HG03045 (cell line): ENCODE measurements around the gene SLC25A38.
"Not testable (repeated sequence)": the region's sequence is repeated elsewhere in the genome, so short reads cannot be mapped to it uniquely, and the experiment has no call there.

Experiments used
- ATAC-seq: cut with Tn5 transposase; IDR thresholded peaks from one replicate; pipeline ENCODE4 v1.9.1; 2021; ENCODE audit warnings: mild to moderate bottlenecking, moderate library complexity; ENCODE audit not compliant: unreplicated experiment

SLC25A38 gene, protein sequence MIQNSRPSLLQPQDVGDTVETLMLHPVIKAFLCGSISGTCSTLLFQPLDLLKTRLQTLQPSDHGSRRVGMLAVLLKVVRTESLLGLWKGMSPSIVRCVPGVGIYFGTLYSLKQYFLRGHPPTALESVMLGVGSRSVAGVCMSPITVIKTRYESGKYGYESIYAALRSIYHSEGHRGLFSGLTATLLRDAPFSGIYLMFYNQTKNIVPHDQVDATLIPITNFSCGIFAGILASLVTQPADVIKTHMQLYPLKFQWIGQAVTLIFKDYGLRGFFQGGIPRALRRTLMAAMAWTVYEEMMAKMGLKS

DNA sequence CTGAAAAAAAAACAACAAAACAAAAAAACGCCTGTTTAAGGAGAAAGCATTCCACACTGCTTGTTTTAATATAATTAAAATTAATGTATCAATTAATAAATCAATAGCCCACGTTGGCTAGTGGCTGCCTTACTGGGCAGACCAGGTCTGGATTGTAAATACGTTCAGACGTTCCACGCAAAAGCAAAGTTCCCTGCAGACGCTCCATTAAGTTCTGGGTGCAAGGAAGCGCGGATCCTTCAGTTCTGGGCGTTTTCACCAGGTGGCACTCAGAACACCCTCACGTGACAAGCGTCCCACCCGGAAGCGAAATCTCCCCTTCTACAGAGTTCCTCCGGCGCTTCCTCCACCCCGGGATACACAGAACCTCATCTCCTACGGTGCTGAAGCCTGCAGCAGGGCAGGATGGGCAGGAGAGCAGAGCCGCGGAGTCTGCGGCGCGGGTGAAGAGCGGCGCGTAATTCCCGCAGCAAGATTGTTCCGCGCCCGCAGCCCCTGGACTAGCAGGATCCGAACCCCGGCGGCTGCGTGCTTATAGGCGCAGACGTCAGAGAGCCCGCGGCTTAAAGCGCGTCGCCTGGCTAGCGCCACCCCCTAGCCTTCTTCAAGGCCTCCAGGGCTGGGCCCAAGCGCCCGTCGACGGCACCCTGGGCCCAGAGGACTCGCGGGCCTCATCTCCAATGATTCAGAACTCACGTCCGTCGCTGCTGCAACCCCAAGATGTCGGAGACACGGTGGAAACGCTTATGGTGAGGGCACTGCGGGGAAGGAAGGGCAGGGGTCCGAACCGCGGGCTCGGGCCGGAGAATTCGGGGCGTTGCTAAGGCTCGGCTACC is at the start of gene SLC25A38:
TSS of gene SLC25A38 (plus strand) at position 326 of the 836 bp plus-strand sequence. CDS start at position 681, 355 bp downstream.
- peak; percentile 76 for ATAC-seq

DNA sequence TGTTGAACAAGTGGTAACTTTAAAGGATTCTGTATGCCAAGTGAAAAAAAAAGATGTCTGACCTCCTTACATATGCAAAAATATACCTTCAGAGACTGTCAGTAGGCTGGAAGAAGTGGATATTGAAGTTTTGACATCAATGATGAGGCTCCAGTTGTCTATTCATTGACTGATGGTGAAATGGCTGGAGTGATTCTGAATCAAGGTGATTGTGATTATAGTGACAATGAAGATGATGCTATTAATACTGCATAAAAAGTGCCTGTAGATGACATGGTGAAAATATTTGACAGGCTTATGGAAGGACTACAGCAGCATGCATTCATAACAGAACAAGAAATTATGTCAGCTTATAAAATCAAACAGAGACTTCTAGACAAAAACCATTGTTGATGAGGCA is 49.6 kb upstream of the SLC25A38 start:
- ATAC-seq = no peak

DNA sequence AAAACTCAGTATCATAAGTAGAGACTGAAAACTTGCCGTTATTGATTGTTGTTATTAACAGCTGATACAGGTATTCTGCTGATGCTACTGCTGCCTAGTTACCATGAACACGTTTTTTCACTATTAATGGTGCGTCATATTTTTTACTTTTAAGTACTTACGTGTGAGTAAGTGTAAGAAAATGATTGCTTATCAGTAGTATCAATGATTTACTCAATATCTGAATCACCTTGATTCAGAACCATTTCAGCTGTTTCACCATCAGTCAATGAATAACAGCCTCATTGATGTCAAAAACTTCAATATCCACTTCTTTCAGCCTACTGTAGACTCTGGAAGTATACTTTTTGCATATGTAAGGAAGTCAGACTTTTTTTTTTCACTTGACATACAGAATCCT is 49.0 kb upstream of the SLC25A38 start:
- no peak for ATAC-seq

DNA sequence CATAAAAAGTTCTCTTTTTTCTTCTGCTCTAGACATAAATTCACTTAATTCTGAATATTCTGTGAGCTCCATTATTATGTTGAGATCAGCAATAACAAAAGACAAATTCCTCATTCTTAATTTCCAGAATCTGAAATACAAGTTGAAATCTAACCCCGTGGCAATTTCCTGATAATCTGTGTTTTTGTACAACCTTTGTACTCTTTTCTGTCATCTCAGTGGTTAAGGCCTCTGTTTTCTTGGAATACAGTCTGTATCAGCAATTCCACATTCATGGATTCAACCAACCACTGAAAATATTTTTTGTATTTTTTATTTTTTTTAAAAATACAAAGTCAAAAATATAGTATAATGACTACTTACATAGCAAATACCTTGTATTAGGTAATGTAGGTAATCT is 45.0 kb upstream of the SLC25A38 start:
- ATAC-seq = no peak

DNA sequence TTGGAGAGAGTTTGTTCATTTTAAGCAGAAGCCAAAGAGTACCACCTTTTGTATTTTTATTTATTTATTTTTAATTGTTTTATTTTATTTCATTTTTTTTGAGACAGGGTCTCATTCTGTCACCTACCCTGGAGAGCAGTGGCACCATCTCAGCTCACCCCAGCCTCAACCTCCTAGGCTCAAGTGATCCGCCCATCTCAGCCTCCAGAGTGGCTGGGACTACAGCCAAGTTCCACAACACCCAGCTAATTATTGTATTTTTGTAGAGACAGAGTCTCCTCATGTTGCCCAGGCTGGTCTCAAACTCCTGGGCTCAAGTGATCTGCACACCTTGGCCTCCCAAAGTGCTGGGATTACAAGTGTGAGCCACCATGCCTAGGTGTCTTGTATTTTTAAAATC is 44.1 kb upstream of the SLC25A38 start:
- no peak for ATAC-seq

DNA sequence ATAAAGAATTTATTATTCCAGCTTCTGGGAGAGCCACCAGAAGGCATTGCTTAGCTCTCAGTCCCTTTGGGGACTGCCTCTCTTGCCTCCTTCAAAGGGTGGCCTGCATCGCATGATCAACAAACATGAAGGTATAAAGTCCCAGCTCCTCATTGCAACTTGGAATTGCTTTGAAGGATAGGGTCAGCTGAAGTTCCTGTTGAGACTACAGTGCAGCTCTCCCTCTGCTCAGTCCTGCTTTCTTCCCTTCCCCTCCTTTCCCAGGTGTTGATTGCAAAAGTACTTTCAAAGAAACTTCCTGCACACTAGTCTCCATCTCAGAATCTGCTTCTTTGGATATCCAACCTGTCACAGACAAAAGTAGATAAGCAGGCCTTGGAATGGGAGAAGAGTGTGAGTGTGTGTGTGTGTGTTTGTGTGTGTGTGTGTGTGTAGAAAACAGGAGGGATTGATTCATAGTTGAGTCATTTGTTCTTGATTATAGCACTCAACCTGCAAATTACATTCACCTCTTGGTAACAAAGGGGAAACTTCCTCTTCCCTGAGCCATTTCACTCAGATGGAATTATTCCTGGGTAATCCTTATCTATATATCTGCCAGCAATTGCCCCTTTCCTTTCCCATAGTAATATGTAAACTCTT is 40.0 kb upstream of the SLC25A38 start:
- no peak for ATAC-seq

DNA sequence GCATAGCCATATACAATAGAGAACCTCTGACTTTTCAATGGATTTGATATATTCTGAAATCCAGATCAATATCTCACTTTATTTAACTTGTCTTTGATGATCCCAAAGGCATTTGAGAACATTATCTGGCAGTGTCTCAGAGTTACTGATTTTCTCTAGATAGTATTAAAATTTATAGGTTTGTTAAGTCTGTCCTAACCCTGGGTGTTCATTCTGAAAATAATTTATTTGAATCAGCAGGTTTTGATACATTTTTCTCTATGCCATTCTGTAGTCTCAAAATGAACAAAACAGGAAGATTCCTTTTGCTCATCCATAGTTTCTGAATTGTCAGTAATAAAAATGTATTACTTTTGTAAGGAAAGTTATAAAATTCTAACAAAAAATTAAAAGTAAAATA is 39.4 kb upstream of the SLC25A38 start:
- ATAC-seq = no peak

DNA sequence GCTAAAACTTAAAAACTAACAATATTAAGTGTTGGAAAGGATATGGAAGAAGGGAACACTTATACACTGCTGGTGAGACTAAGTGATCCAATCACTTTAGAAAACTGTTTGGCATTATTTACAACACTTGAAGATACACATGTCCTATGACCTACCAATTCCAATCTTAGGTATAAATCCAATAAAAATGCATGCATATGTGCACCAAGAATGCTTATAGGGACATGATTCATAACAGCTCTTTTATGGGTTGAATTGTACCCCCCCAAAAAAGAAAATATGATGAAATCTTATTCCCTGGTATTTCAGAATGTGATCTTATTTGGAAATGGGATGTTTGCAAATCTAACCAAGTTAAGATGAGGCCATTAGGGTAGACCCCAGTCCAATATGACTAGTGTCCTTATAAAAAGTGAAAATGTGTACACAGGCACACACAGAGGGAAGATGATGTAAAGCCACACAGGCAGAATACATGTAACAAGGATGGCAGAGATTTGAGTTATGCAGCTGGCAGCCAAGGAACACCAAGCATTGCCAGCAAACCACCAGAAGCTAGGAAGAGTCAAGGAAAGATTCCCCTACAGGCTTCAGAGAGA is 38.3 kb upstream of the SLC25A38 start:
- ATAC-seq = no peak

DNA sequence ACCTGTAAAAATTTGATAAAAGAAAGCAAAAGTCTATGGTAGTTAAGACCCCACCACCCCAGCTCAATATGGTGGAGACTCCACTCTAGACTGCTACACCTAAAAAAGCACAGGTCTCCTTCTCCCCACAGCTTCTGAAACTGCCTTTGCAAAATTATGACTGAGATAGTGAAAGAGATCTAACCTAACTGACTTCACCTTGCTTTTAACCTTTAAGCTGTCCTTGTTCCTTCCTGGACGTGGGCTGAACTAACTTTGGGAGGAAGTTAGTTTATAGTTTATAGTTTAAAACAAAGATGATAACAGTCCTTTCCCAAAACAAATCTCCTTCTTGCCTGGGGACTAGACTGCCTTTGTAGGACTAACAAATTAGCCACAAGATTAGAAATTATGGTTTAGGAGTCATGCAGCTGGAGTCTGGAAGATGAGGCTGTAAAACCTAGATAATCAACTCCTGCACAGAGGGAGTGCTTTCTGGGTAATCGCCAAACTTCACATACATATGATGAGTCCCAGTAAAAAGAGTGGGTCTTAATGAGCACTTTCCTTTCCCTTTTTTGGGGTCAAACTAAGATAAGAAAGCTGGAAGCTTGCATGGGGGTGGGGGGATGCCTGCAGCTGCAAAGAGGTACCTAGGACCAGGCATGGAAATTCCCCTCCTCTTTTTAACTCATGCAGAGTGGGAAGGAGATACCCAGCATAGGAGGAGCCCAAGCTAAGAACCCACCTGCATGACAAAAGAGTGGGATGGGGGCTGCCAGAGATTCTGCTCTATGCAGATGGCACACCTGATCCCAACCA is 36.2 kb upstream of the SLC25A38 start:
- peak; percentile 84 for ATAC-seq

DNA sequence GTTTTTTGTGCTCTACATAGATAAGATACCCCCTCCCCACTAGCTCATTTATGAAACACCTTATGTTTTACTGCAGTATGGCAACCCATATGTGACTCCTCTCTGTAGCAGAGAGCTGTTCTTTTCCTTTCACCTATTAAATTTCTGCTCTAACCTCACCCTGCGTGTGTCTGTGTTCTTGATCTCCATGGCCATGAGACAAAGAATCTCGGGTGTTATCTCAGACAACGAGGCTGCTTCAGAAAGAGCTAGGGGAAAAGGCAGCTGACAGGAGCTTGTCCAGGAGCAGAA is 35.6 kb upstream of the SLC25A38 start:
- no peak for ATAC-seq

DNA sequence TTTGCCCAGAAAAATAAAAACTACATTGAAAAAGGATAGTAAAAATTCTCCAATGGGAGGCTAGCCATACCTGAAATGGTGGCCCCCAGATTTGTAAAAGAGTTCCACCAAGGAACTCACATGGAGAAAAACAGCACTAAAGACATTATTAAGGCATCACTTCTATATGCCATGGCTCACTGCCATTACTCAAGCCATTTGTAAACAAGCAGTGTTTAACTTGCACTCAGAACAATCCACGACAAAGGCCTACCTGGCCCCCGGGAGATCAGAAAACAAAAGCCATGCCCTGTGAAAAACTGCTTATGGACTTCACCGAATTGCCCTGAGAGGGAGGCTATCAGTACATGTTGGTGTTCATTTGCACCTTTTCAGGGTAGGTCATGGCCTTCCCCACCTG is 34.1 kb upstream of the SLC25A38 start:
- ATAC-seq = no peak

DNA sequence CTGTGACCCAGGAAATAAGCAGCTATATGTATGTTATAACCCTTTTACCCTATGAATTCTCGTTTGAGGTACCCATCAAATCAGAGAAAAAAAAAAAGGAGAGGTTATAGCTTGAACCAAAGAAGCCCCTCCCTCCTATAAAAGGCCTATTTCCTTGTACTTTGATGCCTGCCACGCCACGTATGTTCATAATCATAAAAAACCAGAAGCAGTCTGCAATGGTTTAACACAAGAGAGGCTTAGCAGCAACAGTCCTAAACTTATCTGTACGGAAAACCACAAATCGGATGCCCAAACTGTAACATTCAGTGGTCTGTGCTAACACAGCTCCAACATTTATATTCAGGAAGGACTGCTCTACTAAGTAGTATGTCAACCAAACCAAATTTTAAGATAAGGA is 32.5 kb upstream of the SLC25A38 start:
- no peak for ATAC-seq

DNA sequence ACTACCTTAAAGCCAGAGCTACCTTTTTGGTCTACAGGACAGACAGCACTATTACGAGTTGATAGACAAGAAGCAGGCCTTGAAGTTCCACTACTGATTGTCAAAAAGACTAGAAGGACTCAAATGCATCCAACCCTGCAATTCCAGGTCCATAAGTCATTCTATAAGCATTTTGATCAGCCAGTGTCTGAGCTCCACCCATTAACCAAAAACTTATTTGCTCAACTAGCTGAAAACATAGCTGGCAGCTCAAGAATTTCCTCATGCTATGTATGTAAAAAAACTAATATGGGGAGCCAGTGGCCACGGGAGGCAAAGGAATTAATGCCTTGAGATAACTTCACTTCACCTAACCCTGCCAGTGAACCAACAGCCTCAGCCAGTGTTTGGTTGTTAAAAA is 32.0 kb upstream of the SLC25A38 start:
- not testable (repeated sequence) for ATAC-seq

DNA sequence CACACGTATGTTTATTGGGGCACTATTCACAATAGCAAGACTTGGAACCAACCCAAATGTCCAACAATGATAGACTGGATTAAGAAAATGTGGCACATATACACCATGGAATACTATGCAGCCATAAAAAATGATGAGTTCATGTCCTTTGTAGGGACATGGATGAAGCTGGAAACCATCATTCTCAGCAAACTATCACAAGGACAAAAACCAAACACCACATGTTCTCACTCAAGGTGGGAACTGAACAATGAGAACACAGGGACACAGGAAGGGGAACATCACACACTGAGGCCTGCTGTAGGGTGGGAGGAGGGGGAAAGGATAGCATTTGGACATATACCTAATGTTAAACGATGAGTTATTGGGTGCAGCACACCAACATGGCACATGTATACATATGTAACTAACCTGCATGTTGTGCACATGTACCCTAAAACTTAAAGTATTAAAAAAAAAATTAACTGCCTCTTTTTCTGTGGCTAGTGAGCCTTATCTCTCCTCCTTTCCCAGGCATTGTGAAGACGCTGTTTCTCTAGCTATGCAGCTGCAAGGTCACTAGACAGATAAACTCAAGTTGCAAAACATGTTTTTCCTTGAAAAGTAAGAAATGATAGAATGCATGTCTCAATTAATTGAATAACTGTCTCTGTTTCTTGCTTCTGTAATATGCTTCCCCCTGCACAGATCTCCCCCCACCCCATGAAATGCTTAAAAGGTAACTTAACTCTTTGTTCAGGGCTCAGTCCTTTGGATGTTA is 29.8 kb upstream of the SLC25A38 start:
- not testable (repeated sequence) for ATAC-seq

DNA sequence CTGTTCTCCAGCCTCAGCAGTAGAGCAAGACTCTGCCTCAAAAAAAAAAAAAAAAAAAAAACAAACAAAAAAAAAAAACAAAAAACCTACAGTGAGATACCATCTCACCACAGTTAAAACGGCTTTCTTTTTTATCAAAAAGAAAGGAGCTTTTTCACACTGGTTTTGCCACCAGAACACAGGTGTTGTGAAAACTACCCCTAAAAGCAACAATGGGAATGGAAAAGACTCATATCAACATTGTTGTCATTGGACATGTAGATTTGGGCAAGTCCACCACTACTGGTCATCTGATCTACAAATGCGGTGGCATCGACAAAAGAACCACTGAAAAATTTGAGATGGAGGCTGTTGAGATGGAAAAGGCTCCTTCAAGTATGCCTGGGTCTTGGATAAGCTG is 24.8 kb upstream of the SLC25A38 start:
- no peak for ATAC-seq

DNA sequence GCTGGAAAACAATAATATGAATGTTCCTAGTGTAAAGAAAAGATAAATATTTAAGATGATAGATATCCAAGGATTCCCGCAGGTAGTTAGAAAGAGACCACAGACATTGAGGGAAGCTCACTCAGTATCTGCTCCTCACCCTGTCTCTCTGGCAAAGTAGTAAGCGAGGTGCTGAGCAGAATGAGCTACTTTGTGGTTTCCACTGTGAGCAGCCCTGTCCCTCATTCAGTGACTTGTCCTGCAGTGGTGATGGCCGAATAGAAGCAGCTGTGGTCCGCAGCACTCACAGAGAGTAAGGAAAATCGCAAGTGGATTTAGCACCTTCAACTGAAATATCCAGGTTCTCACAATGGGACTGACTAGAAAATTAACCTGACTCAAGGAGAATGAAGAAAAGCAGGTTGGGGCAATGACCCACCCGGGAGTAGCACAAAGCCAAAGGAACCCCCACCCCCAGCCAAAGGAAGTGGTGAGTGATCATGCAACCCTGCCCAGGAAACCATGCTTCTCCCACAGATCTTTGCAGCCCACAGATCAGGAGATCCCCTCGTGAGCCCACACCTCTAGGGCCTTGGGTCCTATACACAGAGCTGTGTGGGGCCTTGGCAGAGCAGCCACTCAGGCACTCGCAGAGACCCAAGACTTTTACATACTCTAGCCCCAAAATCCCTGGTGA is 21.8 kb upstream of the SLC25A38 start:
- peak; percentile 75 for ATAC-seq

DNA sequence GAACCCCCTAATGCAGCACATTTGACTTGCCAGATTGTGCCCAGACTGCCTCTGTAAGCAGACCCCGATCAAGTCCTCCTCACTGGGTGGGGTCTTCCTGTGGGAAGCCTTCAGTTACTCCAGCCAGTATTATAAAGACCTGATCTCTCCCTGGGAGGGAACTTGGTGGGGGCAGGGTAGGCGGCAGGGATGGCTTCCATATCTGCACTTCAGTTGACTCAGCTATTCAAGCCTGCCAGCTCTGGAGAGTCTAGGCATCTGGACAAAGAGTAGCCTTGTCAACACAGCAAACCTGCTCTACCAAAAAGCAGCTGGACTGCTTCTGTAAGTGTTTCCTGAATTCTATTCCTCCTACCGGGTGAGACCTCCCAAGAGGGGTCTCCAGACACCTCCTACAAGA is 21.0 kb upstream of the SLC25A38 start:
- ATAC-seq = no peak

DNA sequence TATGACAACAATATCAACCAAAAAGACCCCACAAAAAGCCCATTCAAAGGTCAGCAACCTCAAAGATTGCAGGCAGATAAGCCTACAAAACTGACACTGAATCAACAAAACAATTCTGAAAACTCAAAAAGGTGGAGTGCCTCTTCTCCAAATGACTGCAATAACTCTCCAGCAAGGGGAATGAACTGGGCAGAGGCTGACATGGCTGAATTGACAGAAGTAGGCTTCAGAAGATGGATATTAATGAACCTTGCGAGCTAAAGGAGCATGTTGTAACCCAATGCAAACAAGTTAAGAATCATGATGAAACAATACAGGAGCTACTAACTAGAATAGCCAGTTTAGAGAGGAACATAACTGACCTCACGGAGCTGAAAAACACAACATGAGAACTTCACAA is 20.4 kb upstream of the SLC25A38 start:
- no peak for ATAC-seq

DNA sequence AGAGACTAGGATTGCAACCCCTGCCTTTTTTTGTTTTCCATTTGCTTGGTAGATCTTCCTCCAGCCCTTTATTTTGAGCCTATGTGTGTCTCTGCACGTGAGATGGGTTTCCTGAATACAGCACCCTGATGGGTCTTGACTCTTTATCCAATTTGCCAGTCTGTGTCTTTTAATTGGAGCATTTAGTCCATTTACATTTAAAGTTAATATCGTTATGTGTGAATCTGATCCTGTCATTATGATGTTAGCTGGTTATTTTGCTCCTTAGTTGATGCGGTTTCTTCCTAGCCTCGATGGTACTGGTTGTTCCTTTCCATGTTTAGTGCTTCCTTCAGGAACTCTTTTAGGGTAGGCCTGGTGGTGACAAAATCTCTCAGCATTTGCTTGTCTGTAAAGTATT is 12.7 kb upstream of the SLC25A38 start:
- not testable (repeated sequence) for ATAC-seq

DNA sequence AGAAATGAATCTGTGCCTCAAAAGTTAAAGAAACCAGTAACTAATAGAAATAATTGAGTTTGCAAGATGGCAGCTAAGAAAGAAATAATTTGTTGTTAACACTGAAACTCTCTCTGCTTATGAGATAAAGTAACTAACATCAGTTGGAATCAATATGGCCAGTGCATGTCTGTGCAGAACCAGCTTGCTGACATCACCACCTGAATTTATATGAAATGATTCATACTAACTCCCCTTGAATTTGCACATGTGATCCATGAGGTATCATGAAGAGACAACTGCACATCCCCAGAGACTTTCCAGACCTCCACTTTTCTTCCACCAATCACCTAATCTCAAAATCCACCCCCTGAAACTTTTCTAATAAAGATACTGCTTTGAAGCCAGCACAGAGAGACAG is 10.3 kb upstream of the SLC25A38 start:
- ATAC-seq = no peak
